Stimulated activated CD8-positive, alpha-beta memory T cell treated with anti-CD3 and anti-CD28 coated beads, Interleukin-12 subunit alpha, Interleukin-12 subunit beta, amount 100 ng/mL, for 4 hours (primary cell): ENCODE data around the gene ZNRF4.

Experiments
- DNase-seq: peaks from one replicate; pipeline ENCODE4 v3.0.0-alpha.2; 2020; ENCODE audit warnings: low read depth

The ZNRF4 gene

GRCh38 chr19:5443723-5444122 lies 11.5 kb upstream of the ZNRF4 start:
- no peak for DNase-seq

- no peak for DNase-seq
Measured at GRCh38 chr19:5444431-5444830, 10.8 kb upstream of the ZNRF4 start.

GRCh38 chr19:5445071-5445470 lies 10.1 kb upstream of the ZNRF4 start:
- DNase-seq: no peak

- DNase-seq: no peak
Measured at GRCh38 chr19:5445561-5446055, 9.6 kb upstream of the ZNRF4 start.

- no peak for DNase-seq
Measured at GRCh38 chr19:5447700-5448311, 7.4 kb upstream of the ZNRF4 start.

GRCh38 chr19:5448374-5448773 lies 6.8 kb upstream of the ZNRF4 start:
- no peak for DNase-seq

GRCh38 chr19:5450482-5451126 lies 4.6 kb upstream of the ZNRF4 start:
- no peak for DNase-seq

- DNase-seq: no peak
Measured at GRCh38 chr19:5451494-5451893, 3.7 kb upstream of the ZNRF4 start.

GRCh38 chr19:5452594-5453565 lies 2.3 kb upstream of the ZNRF4 start:
- no peak for DNase-seq

GRCh38 chr19:5454743-5455142 lies 474 bp upstream of the ZNRF4 start:
- DNase-seq: no peak

- DNase-seq: no peak
Measured at GRCh38 chr19:5456130-5456840, 1.1 kb downstream of the ZNRF4 start.

- no peak for DNase-seq
Measured at GRCh38 chr19:5456841-5457200, 1.6 kb downstream of the ZNRF4 start.

- DNase-seq: no peak
Measured at GRCh38 chr19:5457709-5458108, 2.5 kb downstream of the ZNRF4 start.

GRCh38 chr19:5458420-5458819 lies 3.2 kb downstream of the ZNRF4 start:
- DNase-seq: no peak

GRCh38 chr19:5459360-5459759 lies 4.1 kb downstream of the ZNRF4 start:
- no peak for DNase-seq

- no peak for DNase-seq
Measured at GRCh38 chr19:5460748-5461147, 5.5 kb downstream of the ZNRF4 start.

- DNase-seq: no peak
Measured at GRCh38 chr19:5463959-5464358, 8.7 kb downstream of the ZNRF4 start.

GRCh38 chr19:5466072-5466471 lies 10.9 kb downstream of the ZNRF4 start:
- no peak for DNase-seq

GRCh38 chr19:5466814-5467291 lies 11.6 kb downstream of the ZNRF4 start:
- no peak for DNase-seq

- DNase-seq: no peak
Measured at GRCh38 chr19:5470264-5470671, 15.1 kb downstream of the ZNRF4 start.

- DNase-seq: no peak
Measured at GRCh38 chr19:5472286-5472685, 17.1 kb downstream of the ZNRF4 start.

- no peak for DNase-seq
Measured at GRCh38 chr19:5473646-5474045, 18.4 kb downstream of the ZNRF4 start.
